GM12878 (cell line): ENCODE results near the gene TOB2. TPM values are rescaled to one million over a fixed set of nuclear protein-coding genes. Genes with fewer than 3 reads are reported as not detected.

Experiments used
- ATF7 ChIP-seq: fragments of 450-650 bp; IDR thresholded peaks from 2 replicates; pipeline ENCODE4 v1.6.1; 2016; ENCODE audit warnings: low read depth, mild to moderate bottlenecking
- BACH1 ChIP-seq: fragments of 450-650 bp; IDR thresholded peaks from 2 replicates; pipeline ENCODE4 v1.6.1; 2017; ENCODE audit warnings: mild to moderate bottlenecking, borderline replicate concordance
- BCL11A ChIP-seq: IDR thresholded peaks from 2 replicates; pipeline ENCODE4 v1.6.1; 2011; ENCODE audit warnings: low read depth, low read length
- CBX3 ChIP-seq: fragments of 200-600 bp; sonication (generic); IDR thresholded peaks from 2 replicates; pipeline ENCODE4 v1.6.1; 2016; ENCODE audit warnings: low read depth, borderline replicate concordance
- CBX5 ChIP-seq: sonication (generic); IDR thresholded peaks from 2 replicates; pipeline ENCODE4 v1.6.1; 2016; ENCODE audit warnings: low read depth, moderate library complexity, mild to moderate bottlenecking, inconsistent platforms
- CHD4 ChIP-seq: fragments of 200-600 bp; sonication (generic); IDR thresholded peaks from 2 replicates; pipeline ENCODE4 v1.6.1; 2016; ENCODE audit warnings: mild to moderate bottlenecking
- EZH2 ChIP-seq: IDR thresholded peaks from 2 replicates; pipeline ENCODE4 v1.6.1; 2012; ENCODE audit warnings: low read depth, mild to moderate bottlenecking, control low read depth, inconsistent platforms, low read length, borderline replicate concordance; ENCODE audit not compliant: control insufficient read depth
- GATAD2B ChIP-seq: fragments of 450-650 bp; conservative IDR thresholded peaks from 2 replicates; pipeline ENCODE4 v1.6.1; 2017; ENCODE audit warnings: low read depth, mild to moderate bottlenecking, moderate library complexity
- JUND ChIP-seq: IDR thresholded peaks from 2 replicates; pipeline ENCODE4 v1.6.1; 2012; ENCODE audit warnings: low read depth, mild to moderate bottlenecking, low read length, improper control_type of control experiment, moderate library complexity
- MAX ChIP-seq: IDR thresholded peaks from 2 replicates; pipeline ENCODE4 v1.6.1; 2012; ENCODE audit warnings: low read depth, low read length, improper control_type of control experiment
- MTA2 ChIP-seq: fragments of 450-650 bp; IDR thresholded peaks from 2 replicates; pipeline ENCODE4 v1.6.1; 2016; ENCODE audit warnings: low read depth, mild to moderate bottlenecking, moderate library complexity
- PBX3 ChIP-seq: IDR thresholded peaks from 2 replicates; pipeline ENCODE4 v1.6.1; 2011; ENCODE audit warnings: mild to moderate bottlenecking, low read depth, low read length, moderate library complexity; ENCODE audit not compliant: insufficient replicate concordance
- POLR2AphosphoS2 ChIP-seq: IDR thresholded peaks from 2 replicates; pipeline ENCODE4 v1.6.1; 2011; ENCODE audit warnings: low read depth, mild to moderate bottlenecking, low read length, improper control_type of control experiment, moderate library complexity
- RBBP5 ChIP-seq: fragments of 200-600 bp; sonication (generic); conservative IDR thresholded peaks from 2 replicates; pipeline ENCODE4 v1.6.1; 2016
- SMC3 ChIP-seq: IDR thresholded peaks from 2 replicates; pipeline ENCODE4 v1.6.1; 2011; ENCODE audit warnings: low read length, improper control_type of control experiment, borderline replicate concordance
- SRF ChIP-seq, 2 experiments: IDR thresholded peaks; 2 replicates each; pipeline ENCODE4 v1.6.1; 2011; ENCODE audit warnings: low read depth in 2 of 2, low read length in 2 of 2, mild to moderate bottlenecking in 1 of 2, moderate library complexity in 1 of 2
- ZBED1 ChIP-seq: IDR thresholded peaks from 2 replicates; pipeline ENCODE4 v1.6.1; 2016; ENCODE audit warnings: borderline replicate concordance
- ZBTB33 ChIP-seq: fragments of 450-650 bp; IDR thresholded peaks from 2 replicates; pipeline ENCODE4 v1.6.1; 2017; ENCODE audit warnings: mild to moderate bottlenecking
- ZNF207 ChIP-seq: fragments of 450-650 bp; IDR thresholded peaks from 2 replicates; pipeline ENCODE4 v1.6.1; 2014; ENCODE audit warnings: antibody characterized with exemption, mild to moderate bottlenecking, borderline replicate concordance
- polyA plus RNA-seq, 11 experiments: library from polyadenylated mRNA; depleted of rRNA in 4 of 11; unstranded in 6 of 11; stranded (reverse) in 5 of 11; fragments of >200 nt; fragmentation: Nextera tagmentation in 4 of 11; fragmentation: Illumina TruSeq in 1 of 11; extraction: Ambion mirVana in 4 of 11; extraction: Trizol in 1 of 11; gene quantifications; 1 replicate in 1 of 11; 2 replicates in 10 of 11; pipeline versions ENCODE4 v1.2.1 to v1.2.3, GENCODE V29; 2011 to 2016; ENCODE audit warnings: inconsistent platforms in 2 of 11, missing spikeins in 2 of 11, low read depth in 1 of 11
- total RNA-seq, 4 experiments: library from RNA; depleted of rRNA in 3 of 4; stranded (reverse); fragments of >200 nt in 3 of 4; fragmentation: Illumina TruSeq in 1 of 4; extraction: Trizol in 1 of 4; gene quantifications; 2 replicates each; pipeline versions ENCODE4 v1.2.1 to v1.2.3, GENCODE V29; 2013 to 2021
- TF ChIP-seq, protein P1 (sequence below): fragments of 450-650 bp; IDR thresholded peaks from 2 replicates; pipeline ENCODE4 v1.6.1; 2017; ENCODE audit warnings: mild to moderate bottlenecking, low read depth, inconsistent platforms; ENCODE audit not compliant: poor library complexity, severe bottlenecking
- TF ChIP-seq, protein P2 (sequence below): fragments of 450-650 bp; IDR thresholded peaks from 2 replicates; pipeline ENCODE4 v1.6.1; 2017; ENCODE audit warnings: antibody characterized with exemption, mild to moderate bottlenecking, moderate library complexity

The TOB2 gene
- total and polyA plus RNA-seq, 10 of the 15 experiments (the other 5 are each of a cell fraction or from before 2014, with no cell fraction given), result 4.5 to 32.0 (median 15.1) TPM

- TF ChIP-seq GATAD2B (peak; percentile 71; the same call in 1 of the 2 replicates), ZNF207 (peak; percentile 94; the same call in 1 of the 2 replicates), RBBP5 (no peak), ZBED1 (0 out of 2 replicates have a peak, but pooled peaks have one; percentile 86), CBX5 (no peak), POLR2AphosphoS2 (peak; percentile 98), SRF (IDR thresholded peaks at IDR 0.05; ENCODE audit: low read depth in 2 of 2, low read length in 2 of 2) (peak; percentile 34 to 69; a peak in 3 of 4 replicates), BCL11A (0 out of 2 replicates have a peak, but pooled peaks have one; percentile 48), MTA2 (0 out of 2 replicates have a peak, but pooled peaks have one; percentile 41), EZH2 (no peak), JUND (no peak), MAX (peak; percentile 77; the same call in 1 of the 2 replicates), ATF7 (no peak), CHD4 (no peak), ZBTB33 (no peak), CBX3 (no peak), PBX3 (peak; percentile 91), SMC3 (peak; percentile 3), BACH1 (peak; percentile 91)
- TF ChIP-seq, protein P1, sequence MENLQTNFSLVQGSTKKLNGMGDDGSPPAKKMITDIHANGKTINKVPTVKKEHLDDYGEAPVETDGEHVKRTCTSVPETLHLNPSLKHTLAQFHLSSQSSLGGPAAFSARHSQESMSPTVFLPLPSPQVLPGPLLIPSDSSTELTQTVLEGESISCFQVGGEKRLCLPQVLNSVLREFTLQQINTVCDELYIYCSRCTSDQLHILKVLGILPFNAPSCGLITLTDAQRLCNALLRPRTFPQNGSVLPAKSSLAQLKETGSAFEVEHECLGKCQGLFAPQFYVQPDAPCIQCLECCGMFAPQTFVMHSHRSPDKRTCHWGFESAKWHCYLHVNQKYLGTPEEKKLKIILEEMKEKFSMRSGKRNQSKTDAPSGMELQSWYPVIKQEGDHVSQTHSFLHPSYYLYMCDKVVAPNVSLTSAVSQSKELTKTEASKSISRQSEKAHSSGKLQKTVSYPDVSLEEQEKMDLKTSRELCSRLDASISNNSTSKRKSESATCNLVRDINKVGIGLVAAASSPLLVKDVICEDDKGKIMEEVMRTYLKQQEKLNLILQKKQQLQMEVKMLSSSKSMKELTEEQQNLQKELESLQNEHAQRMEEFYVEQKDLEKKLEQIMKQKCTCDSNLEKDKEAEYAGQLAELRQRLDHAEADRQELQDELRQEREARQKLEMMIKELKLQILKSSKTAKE, result no peak
- TF ChIP-seq, protein P2, sequence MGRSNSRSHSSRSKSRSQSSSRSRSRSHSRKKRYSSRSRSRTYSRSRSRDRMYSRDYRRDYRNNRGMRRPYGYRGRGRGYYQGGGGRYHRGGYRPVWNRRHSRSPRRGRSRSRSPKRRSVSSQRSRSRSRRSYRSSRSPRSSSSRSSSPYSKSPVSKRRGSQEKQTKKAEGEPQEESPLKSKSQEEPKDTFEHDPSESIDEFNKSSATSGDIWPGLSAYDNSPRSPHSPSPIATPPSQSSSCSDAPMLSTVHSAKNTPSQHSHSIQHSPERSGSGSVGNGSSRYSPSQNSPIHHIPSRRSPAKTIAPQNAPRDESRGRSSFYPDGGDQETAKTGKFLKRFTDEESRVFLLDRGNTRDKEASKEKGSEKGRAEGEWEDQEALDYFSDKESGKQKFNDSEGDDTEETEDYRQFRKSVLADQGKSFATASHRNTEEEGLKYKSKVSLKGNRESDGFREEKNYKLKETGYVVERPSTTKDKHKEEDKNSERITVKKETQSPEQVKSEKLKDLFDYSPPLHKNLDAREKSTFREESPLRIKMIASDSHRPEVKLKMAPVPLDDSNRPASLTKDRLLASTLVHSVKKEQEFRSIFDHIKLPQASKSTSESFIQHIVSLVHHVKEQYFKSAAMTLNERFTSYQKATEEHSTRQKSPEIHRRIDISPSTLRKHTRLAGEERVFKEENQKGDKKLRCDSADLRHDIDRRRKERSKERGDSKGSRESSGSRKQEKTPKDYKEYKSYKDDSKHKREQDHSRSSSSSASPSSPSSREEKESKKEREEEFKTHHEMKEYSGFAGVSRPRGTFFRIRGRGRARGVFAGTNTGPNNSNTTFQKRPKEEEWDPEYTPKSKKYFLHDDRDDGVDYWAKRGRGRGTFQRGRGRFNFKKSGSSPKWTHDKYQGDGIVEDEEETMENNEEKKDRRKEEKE, result no peak
Measured at GRCh38 chr22:41446639-41447434, at the start of gene TOB2 (continued).
